PC-3 (cell line): ENCODE measurements around the gene CORIN. TPM values are rescaled to one million over a fixed set of nuclear protein-coding genes. Genes with fewer than 3 reads are reported as not detected.

Source experiments
- ATAC-seq: fragments of 200-7000 bp; cut with Tn5 transposase; 2 replicates; pipeline ENCODE4 v1.9.1; 2020; ENCODE audit warnings: mild to moderate bottlenecking, moderate library complexity
- BruUV-seq: library from RNA; stranded (reverse); fragments of 400-500 nt; replicated peaks from 2 replicates; lab custom pipeline; 2021; lab: Mats Ljungman, UMichigan
- CTCF ChIA-PET: fragments of 300-600 bp; sonication (Branson Sonifier 250); formaldehyde crosslinking; loops from one replicate; lab custom pipeline; 2022; ENCODE audit warnings: antibody characterized with exemption; lab: Charles Lee
- POLR2A ChIA-PET: fragments of 300-600 bp; sonication (Branson Sonifier 250); formaldehyde crosslinking; loops from one replicate; lab custom pipeline; 2022; ENCODE audit warnings: antibody characterized with exemption; ENCODE audit not compliant: unreplicated experiment; lab: Charles Lee
- DNase-seq: peaks from one replicate; pipeline ENCODE4 v3.0.0-alpha.2; 2015
- H2AFZ ChIP-seq: fragments of 300-600 bp; sonication (generic); 2 replicates; pipeline ENCODE4 v1.6.0; 2016; ENCODE audit warnings: antibody characterized with exemption, low read length
- H3F3A ChIP-seq: fragments of 300-600 bp; sonication (generic); one replicate; pipeline ENCODE4 v1.6.0; 2017; ENCODE audit warnings: antibody characterized with exemption, low read length, control low read depth, mild to moderate bottlenecking; ENCODE audit not compliant: unreplicated experiment
- H3K27ac ChIP-seq: fragments of 300-600 bp; sonication (generic); 2 replicates; pipeline ENCODE4 v1.5.1; 2016; ENCODE audit warnings: mild to moderate bottlenecking, low read length
- H3K27me3 ChIP-seq: fragments of 300-600 bp; sonication (generic); 2 replicates; pipeline ENCODE4 v1.6.1; 2016; ENCODE audit warnings: low read length, mixed read lengths
- H3K36me3 ChIP-seq: fragments of 300-600 bp; sonication (generic); 2 replicates; pipeline ENCODE4 v1.6.1; 2016; ENCODE audit warnings: low read depth, mixed run types, low read length, mixed read lengths
- H3K4me1 ChIP-seq: fragments of 300-600 bp; sonication (generic); 2 replicates; pipeline ENCODE4 v1.5.1; 2016; ENCODE audit warnings: low read length; ENCODE audit not compliant: insufficient read depth
- H3K4me2 ChIP-seq: fragments of 300-600 bp; sonication (generic); 2 replicates; pipeline ENCODE4 v1.6.0; 2016; ENCODE audit warnings: low read length
- H3K4me3 ChIP-seq: fragments of 300-600 bp; sonication (generic); 2 replicates; pipeline ENCODE4 v1.5.1; 2016; ENCODE audit warnings: mild to moderate bottlenecking, low read length, mixed read lengths
- H3K79me2 ChIP-seq: fragments of 300-600 bp; sonication (generic); 2 replicates; pipeline ENCODE4 v1.6.1; 2017; ENCODE audit warnings: low read length, mixed read lengths
- H3K9ac ChIP-seq: fragments of 300-600 bp; sonication (generic); 2 replicates; pipeline ENCODE4 v1.6.0; 2016; ENCODE audit warnings: mild to moderate bottlenecking, low read length
- H3K9me2 ChIP-seq: fragments of 300-600 bp; sonication (generic); replicated peaks from 2 replicates; pipeline ENCODE4 v1.6.1; 2016; ENCODE audit warnings: mixed run types, low read length, mixed read lengths
- H3K9me3 ChIP-seq: fragments of 300-600 bp; sonication (generic); 2 replicates; pipeline ENCODE4 v1.6.1; 2016; ENCODE audit warnings: low read length, mixed read lengths
- H4K20me1 ChIP-seq: fragments of 300-600 bp; sonication (generic); 2 replicates; pipeline ENCODE4 v1.6.1; 2016; ENCODE audit warnings: low read length, mixed read lengths
- EZH2 ChIP-seq: fragments of 300-600 bp; sonication (generic); IDR thresholded peaks from one replicate; pipeline ENCODE4 v1.6.1; 2017; ENCODE audit warnings: antibody characterized with exemption, mild to moderate bottlenecking, low read length; ENCODE audit not compliant: unreplicated experiment
- EZH2phosphoT487 ChIP-seq: fragments of 300-600 bp; sonication (generic); IDR thresholded peaks from 2 replicates; pipeline ENCODE4 v1.6.1; 2018; ENCODE audit warnings: mild to moderate bottlenecking, antibody characterized with exemption, low read length, borderline replicate concordance
- intact Hi-C: fragments of 100-400 bp; cut with micrococcal nuclease; formaldehyde crosslinking; loops from 2 replicates; pipeline ENCODE4 v1.9.0; 2023
- total RNA-seq: library from RNA; depleted of rRNA; stranded (reverse); fragments of >200 nt; gene quantifications from 2 replicates; pipeline ENCODE4 v1.2.3, GENCODE V29; 2014
- TF ChIP-seq, protein P1 (sequence below): fragments of 300-600 bp; sonication (generic); conservative IDR thresholded peaks from 2 replicates; pipeline ENCODE4 v1.5.1; 2017; ENCODE audit warnings: antibody characterized with exemption, low read depth, mild to moderate bottlenecking, low read length

Gene CORIN
- total RNA-seq, 1 experiment from 2014 or later = not detected

DNA sequence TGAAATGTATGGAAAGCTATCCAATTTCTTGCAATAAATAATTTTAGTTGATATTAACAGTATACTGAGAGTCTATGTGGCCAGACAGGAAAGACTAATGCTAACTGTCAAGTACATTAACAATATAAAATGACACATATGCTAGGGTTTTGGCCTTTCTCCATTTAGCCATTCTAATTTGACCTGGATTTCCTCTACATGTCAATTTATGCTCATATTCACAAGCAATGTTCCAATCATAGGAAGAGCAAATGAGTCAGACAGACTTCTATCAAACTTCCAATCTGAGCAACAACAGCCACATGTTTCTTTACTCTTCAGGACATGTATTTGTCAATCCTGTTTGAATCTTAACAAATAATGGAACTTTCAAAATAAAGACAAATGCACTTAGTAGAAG lies 53.6 kb downstream of the CORIN start:
- no peak overlapping the region for H3K4me2 ChIP-seq
- no peak overlapping the region for H3K4me3 ChIP-seq
- H3F3A ChIP-seq = no peaks in the 10 kb centered on the region
- ATAC-seq (no peak), DNase-seq (no peak)
- POLR2A ChIA-PET = no interaction called here
- no peaks in the 10 kb centered on the region for H4K20me1 ChIP-seq
- no peaks in the 10 kb centered on the region for H3K36me3 ChIP-seq
- H3K9me3 ChIP-seq = no peaks in the 10 kb centered on the region
- H3K9me2 ChIP-seq = no peaks in the 10 kb centered on the region
- intact Hi-C loops = no loop called here
- H3K27me3 ChIP-seq = peaks cover 4% of the 10 kb centered on the region
- BruUV-seq = no TSS peak
- TF ChIP-seq EZH2phosphoT487 (no peak), EZH2 (no peak)
- TF ChIP-seq, protein P1, sequence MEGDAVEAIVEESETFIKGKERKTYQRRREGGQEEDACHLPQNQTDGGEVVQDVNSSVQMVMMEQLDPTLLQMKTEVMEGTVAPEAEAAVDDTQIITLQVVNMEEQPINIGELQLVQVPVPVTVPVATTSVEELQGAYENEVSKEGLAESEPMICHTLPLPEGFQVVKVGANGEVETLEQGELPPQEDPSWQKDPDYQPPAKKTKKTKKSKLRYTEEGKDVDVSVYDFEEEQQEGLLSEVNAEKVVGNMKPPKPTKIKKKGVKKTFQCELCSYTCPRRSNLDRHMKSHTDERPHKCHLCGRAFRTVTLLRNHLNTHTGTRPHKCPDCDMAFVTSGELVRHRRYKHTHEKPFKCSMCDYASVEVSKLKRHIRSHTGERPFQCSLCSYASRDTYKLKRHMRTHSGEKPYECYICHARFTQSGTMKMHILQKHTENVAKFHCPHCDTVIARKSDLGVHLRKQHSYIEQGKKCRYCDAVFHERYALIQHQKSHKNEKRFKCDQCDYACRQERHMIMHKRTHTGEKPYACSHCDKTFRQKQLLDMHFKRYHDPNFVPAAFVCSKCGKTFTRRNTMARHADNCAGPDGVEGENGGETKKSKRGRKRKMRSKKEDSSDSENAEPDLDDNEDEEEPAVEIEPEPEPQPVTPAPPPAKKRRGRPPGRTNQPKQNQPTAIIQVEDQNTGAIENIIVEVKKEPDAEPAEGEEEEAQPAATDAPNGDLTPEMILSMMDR = no peak
- CTCF ChIA-PET = no interaction called here
- no peak overlapping the region for H3K9ac ChIP-seq
- H3K79me2 ChIP-seq = no peaks in the 10 kb centered on the region
- H3K4me1 ChIP-seq = no peaks in the 10 kb centered on the region
- no peak overlapping the region for H3K27ac ChIP-seq
- H2AFZ ChIP-seq = no peak overlapping the region

DNA sequence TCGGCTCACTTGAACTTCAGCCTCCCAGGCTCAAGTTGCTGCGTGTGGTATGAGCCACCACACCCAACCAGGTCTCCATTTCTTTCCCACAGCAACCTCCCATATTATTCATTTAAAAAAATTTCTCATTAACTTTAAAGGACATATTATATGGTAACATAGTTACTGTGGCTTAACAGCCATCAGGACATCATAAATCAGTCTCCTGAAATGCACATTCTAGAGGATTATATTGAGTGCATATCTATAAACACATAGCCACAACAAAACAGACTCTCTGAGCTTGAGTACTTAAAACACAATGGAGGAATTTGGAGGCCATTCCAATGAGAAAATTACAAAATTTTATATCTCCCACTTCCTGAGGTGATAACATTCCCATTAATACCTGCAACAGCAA lies 61.5 kb downstream of the CORIN start:
- H2AFZ ChIP-seq = no peak overlapping the region
- H3K27ac ChIP-seq = no peak overlapping the region
- no peak for TF ChIP-seq EZH2phosphoT487
- no peaks in the 10 kb centered on the region for H3K4me1 ChIP-seq
- H4K20me1 ChIP-seq = no peaks in the 10 kb centered on the region
- H3K4me2 ChIP-seq = no peak overlapping the region
- ATAC-seq = no peak
- H3K9me2 ChIP-seq = no peaks in the 10 kb centered on the region
- no peaks in the 10 kb centered on the region for H3K9me3 ChIP-seq
- ChIA-PET CTCF (no interaction called here), POLR2A (no interaction called here)
- no peak overlapping the region for H3K4me3 ChIP-seq
- intact Hi-C loops = no loop called here
- peaks cover 15% of the 10 kb centered on the region for H3K27me3 ChIP-seq
- no TSS peak for BruUV-seq
- DNase-seq = no peak
- no peaks in the 10 kb centered on the region for H3K79me2 ChIP-seq
- no peaks in the 10 kb centered on the region for H3K36me3 ChIP-seq
- H3F3A ChIP-seq = no peaks in the 10 kb centered on the region
- H3K9ac ChIP-seq = no peak overlapping the region

DNA sequence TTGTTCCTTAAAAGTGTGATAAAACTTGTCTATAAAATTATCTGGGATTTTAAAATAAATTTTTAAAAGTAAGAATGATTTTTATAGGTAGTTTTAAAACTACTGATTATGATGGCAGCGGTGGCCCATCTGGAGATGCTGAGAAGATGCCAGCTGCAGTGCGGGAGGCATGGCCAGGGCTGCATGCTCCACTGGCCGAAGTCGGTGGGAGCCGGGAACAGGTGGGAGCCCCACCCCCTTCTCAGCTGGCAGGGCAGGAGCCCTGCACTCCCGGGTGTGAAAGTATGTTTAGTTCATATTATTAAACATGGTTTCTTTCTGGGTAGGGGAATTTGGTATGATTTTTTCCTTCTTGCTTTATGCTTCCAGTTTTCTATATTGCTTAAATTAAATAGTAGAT lies 63.8 kb downstream of the CORIN start:
- BruUV-seq = no TSS peak
- no peaks in the 10 kb centered on the region for H4K20me1 ChIP-seq
- no peak overlapping the region for H3K4me3 ChIP-seq
- ATAC-seq (no peak), DNase-seq (no peak)
- H3F3A ChIP-seq = no peaks in the 10 kb centered on the region
- H3K36me3 ChIP-seq = no peaks in the 10 kb centered on the region
- intact Hi-C loops = no loop called here
- H3K27me3 ChIP-seq = peaks cover 23% of the 10 kb centered on the region
- no peaks in the 10 kb centered on the region for H3K4me1 ChIP-seq
- POLR2A ChIA-PET = no interaction called here
- no peak overlapping the region for H3K27ac ChIP-seq
- no peak overlapping the region for H3K4me2 ChIP-seq
- CTCF ChIA-PET = no interaction called here
- TF ChIP-seq EZH2phosphoT487 = no peak
- TF ChIP-seq, protein P1 = no peak
- no peak for TF ChIP-seq EZH2
- H3K9me2 ChIP-seq = no peaks in the 10 kb centered on the region
- H3K9ac ChIP-seq = no peak overlapping the region
- H3K9me3 ChIP-seq = no peaks in the 10 kb centered on the region
- H3K79me2 ChIP-seq = no peaks in the 10 kb centered on the region
- H2AFZ ChIP-seq = no peak overlapping the region
